ENCODE measurements around the gene LCMT2. TPM values are rescaled to one million over a fixed set of nuclear protein-coding genes. Genes with fewer than 3 reads are reported as not detected.
A peak's percentile ranks its signal among the peaks of the same experiment; 100 is the strongest.

Gene LCMT2, protein sequence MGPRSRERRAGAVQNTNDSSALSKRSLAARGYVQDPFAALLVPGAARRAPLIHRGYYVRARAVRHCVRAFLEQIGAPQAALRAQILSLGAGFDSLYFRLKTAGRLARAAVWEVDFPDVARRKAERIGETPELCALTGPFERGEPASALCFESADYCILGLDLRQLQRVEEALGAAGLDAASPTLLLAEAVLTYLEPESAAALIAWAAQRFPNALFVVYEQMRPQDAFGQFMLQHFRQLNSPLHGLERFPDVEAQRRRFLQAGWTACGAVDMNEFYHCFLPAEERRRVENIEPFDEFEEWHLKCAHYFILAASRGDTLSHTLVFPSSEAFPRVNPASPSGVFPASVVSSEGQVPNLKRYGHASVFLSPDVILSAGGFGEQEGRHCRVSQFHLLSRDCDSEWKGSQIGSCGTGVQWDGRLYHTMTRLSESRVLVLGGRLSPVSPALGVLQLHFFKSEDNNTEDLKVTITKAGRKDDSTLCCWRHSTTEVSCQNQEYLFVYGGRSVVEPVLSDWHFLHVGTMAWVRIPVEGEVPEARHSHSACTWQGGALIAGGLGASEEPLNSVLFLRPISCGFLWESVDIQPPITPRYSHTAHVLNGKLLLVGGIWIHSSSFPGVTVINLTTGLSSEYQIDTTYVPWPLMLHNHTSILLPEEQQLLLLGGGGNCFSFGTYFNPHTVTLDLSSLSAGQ
- polyA plus RNA-seq (2012; ENCODE audit: insufficient read depth, insufficient read length): 16.8 TPM

DNA sequence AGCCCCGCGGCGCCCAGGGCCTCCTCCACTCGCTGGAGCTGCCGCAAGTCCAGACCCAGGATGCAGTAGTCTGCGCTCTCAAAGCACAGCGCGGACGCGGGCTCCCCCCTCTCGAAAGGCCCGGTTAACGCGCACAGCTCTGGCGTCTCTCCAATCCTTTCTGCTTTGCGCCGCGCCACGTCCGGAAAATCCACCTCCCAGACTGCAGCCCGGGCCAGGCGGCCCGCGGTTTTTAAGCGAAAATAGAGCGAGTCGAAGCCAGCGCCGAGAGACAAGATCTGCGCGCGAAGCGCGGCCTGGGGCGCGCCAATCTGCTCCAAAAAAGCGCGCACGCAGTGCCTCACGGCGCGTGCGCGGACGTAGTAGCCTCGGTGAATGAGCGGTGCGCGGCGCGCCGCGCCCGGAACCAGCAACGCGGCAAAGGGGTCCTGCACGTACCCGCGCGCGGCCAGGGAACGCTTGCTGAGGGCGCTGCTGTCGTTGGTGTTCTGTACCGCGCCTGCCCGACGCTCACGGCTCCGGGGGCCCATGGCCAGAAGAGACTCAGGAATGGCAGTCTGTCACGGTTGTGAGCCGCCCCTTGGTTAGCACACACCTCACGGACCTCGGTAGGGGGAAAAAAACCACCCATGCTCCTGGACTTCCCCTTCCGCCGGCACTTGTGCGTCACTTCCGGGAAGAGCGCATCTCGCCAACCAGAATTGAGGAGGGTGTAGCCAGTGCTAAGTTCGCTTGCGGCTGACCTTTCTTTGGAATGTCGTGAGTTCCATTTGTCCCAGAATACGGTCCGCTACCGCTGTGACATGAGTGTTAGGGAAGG is at the start of gene LCMT2:
Gene LCMT2, minus strand, starts transcription at position 614 of the 820 bp plus-strand sequence. Its CDS starts 84 bp downstream, at position 530.
- DNase-seq (ENCODE audit: low read depth, low spot score): peak; percentile 92

DNA sequence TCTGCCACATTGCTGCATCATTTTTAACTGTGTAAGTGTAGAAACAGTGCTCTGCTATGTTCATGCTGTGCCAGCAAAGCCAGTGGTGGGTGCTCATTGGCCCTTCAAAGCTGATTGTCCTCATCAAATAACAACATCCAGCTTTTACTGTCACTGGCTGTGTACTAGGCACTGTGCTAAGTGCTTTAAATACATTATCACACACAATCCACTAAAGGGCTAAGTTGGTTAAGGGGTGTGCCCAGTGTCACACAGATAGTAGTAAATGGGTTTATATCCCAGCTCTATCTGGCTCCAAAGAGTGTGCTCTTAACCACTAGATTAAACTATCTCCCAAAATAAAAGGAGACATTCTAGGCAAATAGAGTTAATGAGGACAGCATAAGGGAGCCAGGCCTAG is 48.2 kb upstream of the LCMT2 start:
- H3K4me3 ChIP-seq (ENCODE audit: low read length): no peak overlapping the region
- DNase-seq (ENCODE audit: low read depth, low spot score): no peak

More for the DNA sequence above, at the start of gene LCMT2:
- peak within 1 kb of the TSS; percentile 98 for H3K4me3 ChIP-seq (ENCODE audit: low read length)

DNA sequence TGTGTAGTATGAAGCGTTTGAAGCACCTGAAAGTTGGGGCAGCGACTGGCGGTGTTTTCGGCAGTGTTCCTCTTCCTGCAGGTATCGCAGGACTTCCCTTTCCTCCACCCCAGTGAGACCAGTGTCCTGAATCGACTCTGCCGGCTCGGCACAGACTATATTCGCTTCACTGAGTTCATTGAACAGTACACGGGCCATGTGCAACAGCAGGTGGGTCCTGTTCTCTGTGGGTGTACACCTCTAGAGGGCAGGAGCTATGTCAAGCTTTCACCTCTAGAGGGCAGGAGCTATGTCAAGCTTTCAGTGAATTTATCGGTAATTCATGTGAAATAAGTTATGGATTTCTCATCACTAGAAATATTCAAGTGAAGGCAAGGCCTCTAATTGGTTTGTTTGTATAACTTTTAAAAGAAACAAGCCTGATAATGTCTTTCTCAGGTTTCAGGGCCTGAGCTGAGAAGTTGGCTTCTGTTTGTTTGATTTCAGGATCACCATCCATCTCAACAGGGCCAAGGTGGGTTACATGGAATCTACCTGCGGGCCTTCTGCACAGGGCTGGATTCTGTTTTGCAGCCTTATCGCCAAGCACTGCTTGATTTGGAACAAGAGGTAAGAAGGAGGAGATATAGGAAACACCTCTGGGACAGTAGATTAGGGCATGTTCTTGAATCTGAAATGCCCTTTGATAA is 45.8 kb upstream of the LCMT2 start:
- H3K4me3 ChIP-seq (ENCODE audit: low read length): no peak overlapping the region
- DNase-seq (ENCODE audit: low read depth, low spot score): peak; percentile 62

DNA sequence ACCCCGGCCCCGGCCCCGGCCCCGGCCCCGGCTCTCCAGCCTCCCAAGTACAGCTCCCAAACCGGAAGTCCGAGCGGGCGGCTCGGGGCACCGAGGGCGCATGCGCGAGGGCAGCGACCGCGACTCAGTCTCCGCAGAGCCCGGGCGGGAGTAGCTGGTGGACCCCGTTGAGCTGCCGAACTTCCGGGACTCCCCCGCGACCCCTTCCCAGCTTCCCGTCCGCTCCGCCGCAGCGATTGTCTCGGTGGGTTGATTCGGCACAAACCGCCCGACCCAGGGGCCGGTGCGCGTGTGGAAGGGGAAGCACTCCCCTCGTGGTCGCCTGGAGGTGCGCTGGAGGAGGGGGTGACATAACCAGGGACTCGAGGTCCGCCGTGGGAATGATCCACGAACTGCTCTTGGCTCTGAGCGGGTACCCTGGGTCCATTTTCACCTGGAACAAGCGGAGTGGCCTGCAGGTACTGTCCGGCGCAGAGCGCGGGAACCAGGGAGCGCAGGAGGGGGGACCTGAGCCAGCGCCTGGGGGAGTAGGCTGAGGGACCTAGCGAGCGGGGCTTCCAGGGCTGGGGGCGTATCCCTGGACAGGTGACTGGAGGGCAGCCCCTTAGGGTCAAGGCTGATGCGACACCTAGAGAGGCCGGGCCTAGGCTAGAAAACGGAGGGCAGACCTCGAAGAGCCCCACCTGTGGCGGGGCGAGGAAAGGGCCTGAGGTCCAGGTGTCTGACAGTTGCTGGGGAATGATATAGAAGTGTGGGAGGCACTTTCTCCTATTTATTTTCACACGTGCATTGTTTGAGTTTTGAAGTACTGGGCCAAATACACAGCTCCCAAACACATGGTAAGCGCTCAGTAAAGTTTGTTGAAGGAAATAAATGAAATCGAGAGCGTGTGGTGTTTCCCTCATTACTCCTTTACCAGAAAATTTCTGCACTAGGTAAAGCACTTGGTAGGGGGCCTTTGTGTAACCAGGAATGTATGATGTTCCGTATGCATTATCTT is 40.9 kb upstream of the LCMT2 start, which contains the start of the genes TUBGCP4 and ZSCAN29:
Gene TUBGCP4, plus strand, starts transcription at position 127 of the 1,000 bp plus-strand sequence. Its CDS starts 254 bp downstream, at position 381.
Gene ZSCAN29, minus strand, starts transcription at position 69 of the 1,000 bp plus-strand sequence. CDS start 1,130 bp downstream, outside the sequence.
- H3K4me3 ChIP-seq (ENCODE audit: low read length): peak within 1 kb of the TSS; percentile 90
- DNase-seq (ENCODE audit: low read depth, low spot score): peak; percentile 55

DNA sequence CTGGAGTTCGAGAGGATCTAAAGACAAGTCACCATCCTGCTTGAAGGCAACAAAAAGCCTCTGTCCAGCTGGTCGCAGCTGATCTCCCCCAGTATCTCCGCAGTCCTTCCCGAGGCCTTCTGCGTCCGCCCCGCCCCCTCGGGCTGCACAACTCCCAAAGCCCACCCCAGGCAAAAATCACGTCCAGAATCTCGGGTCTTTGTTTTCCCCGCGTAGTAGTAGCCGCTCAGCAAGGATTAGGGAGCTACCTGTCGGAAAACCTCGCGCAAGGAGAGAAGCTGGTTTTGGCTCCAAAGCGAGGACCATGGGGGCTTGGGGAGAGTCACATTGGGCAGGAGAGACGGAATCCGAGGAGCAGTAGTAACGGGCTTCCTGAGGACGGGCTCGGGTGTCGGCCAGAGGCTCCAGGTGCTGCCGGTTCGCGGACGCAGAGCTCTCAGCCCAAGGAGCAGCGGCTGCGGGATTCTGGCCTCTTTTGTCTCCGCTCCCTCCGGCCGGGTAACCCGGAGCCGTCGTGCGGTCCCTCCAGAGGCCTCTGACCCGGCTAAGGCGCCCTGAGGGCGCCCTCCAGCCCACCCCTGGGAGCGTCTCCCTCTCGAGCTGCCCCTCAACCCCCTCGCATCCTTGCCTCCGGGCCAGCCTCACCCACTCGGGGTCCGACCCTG is 40.1 kb upstream of the LCMT2 start:
- DNase-seq (ENCODE audit: low read depth, low spot score): no peak
- peak overlapping the region; percentile 90 for H3K4me3 ChIP-seq (ENCODE audit: low read length)

DNA sequence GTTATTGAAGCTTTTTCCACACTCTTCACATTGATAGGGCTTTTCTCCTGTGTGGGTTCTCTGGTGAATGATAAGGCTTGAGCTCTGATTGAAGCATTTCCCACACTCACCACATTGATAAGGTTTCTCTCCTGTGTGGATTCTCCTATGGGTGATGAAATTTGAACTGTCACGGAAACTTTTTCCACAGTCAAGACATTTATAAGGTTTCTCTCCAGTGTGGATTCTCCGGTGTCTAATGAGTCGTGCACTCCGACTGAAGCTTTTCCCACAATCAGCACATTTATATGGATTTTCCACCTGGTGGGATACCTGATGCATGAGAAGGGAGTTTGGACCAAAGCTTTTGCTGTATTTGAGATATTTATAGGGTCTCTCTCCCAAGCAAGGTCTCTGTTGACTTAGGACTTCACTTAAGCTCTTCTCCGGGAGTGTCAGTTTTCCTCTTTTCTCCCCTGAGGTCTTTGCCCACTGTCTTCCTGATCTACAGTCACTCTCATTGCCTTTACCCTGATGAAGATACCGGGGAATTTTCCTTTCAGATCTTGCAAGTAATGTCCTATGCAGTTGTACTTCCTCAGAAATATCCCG is 31.0 kb upstream of the LCMT2 start:
- no peak overlapping the region for H3K4me3 ChIP-seq (ENCODE audit: low read length)
- no peak for DNase-seq (ENCODE audit: low read depth, low spot score)

DNA sequence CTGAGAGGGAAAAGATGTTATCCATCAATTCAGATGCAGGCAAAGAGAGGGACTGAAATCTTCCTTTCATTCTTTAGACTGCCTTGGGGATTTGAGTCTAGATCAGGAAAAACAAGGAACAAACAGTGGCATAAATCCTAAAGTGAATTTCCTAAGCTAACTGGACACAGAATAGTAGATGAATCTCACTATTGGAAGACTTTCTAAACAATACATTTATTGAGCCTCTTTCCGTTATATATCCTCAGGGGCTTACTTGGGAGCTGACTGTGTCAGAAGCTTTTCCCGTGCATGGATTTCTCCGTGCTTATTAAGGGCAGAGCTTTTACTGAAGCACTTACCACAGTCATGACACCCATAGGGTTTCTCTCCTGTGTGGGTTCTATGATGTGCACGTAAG is 30.4 kb upstream of the LCMT2 start:
- DNase-seq (ENCODE audit: low read depth, low spot score): no peak
- H3K4me3 ChIP-seq (ENCODE audit: low read length): no peak overlapping the region

DNA sequence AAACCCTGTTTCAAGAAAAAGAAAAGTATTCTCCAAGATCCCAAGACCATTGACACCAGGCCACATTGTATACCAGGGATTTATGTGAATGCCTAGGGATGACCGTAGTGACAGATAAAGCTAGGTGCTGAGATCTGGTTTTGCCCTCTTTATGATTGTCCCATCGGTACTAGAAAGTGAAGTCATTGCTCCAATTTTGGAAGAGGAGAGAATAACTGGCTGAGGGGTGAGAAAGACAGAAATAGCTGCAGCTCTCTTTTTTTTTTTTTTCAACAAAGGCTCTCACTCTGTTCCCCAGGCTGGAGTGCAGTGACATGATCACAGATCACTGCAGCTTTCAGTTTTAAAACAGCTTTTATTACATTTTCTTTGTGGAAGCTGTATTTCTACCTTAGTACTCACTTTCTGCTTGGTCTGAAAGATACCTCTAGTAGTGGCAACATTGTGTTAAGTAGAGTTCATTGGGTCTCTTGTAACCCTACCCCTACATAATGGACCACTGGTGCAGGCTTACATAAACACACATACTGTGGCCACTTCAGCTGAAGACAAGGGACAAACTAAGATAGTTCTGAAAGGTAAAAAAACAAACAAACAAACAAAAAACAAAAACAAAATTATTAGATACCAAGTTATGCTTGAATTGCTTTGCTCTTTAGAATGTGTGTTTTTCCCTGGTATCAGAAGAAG is 22.5 kb upstream of the LCMT2 start:
- no peak for DNase-seq (ENCODE audit: low read depth, low spot score)
- no peak overlapping the region for H3K4me3 ChIP-seq (ENCODE audit: low read length)

DNA sequence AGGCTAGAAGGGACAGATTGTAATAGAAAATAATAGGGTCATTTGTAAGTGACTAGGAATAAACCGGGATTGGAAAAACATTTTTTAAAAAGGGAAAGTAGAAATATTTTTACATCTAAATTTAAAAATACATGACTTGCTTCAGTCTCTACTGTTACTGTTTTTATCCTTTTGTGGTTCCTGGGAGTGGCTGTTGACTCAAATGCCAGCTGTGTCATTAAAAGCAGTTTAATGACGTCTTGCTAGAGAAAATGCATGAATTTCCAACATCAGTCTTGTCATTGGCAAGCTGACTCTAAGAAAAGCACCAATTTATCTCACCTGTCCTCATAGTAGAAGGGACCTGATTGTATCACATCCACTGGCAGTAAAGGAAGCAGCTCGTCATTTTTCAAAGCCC is 16.7 kb upstream of the LCMT2 start:
- no peak for DNase-seq (ENCODE audit: low read depth, low spot score)
- no peak overlapping the region for H3K4me3 ChIP-seq (ENCODE audit: low read length)

DNA sequence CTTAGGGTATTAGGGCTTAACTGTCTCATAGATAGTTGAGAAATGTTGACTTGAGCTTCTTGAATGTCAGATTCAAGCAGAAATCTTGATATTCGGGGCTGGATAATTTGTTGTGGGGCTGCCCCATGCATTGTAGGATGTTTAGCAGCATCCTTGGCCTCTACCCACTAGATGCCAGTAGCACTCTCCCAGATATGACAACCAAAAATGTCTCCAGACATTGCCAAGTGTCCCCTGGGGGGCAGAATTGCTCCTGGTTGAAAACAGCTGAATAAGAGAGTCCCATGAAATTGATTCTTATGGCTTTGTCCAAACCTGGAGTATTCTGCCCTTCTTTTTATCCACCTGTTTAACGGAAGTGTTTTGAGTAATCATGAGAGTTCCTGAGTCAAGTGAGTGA is 15.9 kb upstream of the LCMT2 start:
- H3K4me3 ChIP-seq (ENCODE audit: low read length): no peak overlapping the region
- no peak for DNase-seq (ENCODE audit: low read depth, low spot score)

DNA sequence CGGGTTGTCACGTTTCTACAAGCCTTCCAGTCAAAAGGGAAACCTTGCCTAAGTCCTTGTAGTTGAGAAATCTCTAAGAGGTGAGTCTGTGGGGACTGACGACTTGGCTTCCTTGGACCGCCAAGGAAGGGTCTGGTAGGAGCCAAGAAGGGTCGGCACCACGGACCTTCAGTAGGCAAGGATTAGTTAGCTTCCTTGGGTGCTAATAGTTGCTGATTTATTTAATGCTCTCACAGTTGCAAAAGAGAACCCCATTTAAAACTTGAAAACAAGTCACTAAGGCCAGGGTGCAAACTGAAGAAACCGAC is 361 bp upstream of the LCMT2 start:
- H3K4me3 ChIP-seq (ENCODE audit: low read length): peak overlapping the region; percentile 98
- DNase-seq (ENCODE audit: low read depth, low spot score): no peak

DNA sequence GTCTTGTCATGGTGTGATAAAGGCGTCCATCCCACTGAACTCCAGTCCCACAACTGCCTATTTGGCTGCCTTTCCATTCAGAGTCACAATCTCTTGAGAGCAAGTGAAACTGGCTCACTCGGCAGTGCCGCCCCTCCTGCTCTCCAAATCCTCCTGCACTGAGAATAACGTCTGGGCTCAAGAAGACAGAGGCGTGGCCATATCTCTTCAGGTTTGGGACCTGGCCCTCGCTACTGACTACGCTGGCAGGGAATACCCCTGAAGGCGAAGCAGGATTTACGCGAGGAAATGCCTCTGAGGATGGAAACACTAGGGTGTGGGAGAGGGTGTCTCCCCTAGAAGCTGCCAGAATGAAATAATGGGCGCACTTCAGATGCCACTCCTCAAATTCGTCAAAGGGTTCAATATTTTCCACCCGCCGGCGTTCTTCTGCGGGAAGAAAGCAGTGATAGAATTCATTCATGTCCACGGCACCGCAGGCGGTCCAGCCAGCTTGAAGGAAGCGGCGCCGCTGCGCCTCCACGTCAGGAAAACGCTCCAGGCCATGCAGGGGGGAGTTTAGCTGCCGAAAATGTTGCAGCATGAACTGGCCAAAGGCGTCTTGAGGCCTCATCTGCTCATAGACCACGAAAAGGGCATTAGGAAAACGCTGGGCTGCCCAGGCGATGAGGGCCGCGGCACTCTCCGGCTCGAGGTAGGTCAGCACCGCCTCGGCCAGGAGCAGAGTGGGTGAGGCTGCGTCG is 985 bp downstream of the LCMT2 start:
- no peak for DNase-seq (ENCODE audit: low read depth, low spot score)
- H3K4me3 ChIP-seq (ENCODE audit: low read length): peak overlapping the region; percentile 98

DNA sequence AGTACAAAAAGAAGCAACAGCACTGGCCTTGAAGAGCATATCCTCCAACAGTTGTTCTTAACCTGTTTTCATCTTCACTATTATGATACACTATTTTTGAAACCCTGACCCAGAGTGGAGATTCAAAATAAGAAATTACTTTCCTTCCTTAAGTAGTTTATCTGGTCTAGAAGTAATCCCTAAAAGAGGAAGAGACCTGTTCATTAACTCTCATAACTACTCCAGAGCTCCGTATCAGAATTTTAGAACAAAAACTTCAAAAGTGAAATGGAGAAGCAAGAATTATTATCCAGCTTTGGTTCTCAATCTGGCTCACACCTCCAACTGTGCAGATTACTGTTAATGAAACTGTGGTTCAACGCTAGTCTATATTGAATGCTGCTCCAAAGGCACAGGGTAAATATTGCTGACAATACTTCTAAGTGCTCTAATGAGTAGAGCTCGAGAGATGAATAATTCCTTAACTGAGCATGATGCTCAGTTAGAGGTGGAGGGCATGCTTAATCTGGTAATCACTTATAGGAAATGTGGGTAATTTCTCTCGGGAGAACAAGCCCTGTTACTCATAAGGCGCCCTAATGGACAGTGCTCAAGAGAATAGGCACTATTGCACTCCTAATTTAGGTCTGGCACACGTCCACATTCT is 5.2 kb downstream of the LCMT2 start:
- DNase-seq (ENCODE audit: low read depth, low spot score): no peak
- no peak overlapping the region for H3K4me3 ChIP-seq (ENCODE audit: low read length)

DNA sequence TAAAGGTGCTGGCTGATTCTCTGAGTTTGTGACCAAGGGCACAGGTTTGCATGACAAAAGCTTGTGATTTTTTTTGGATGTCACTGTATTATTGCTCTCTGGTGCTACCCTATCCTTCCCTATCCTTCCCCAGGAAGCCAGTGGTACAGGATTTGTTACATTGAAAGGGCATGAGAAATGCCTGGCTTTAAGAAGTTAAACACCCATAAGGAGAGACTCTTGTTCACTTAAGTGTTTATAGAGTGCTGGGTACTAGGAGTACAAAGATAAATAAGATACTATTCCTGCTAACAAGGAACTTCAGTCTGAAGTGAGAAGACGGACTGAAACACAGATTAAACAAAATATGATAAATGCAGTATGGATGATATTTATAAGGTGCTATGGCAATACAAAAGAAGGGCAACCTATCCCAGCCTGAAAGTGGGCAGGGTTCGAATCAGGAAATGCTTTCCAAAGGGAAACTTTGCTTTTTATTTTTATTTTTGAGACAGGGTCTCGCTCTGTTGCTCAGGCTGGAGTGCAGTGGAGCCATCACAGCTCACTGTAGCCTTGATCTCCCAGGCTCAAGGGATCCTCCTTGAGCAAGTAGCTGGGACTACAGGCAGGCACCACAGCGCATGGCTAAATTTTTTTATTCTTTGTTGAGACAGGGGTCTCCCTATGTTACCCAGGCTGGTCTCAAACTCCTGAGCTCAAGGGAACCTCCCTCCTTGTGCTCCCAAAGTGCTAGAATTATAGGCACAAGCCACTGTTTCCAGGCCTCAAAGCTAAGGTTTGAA is 11.2 kb downstream of the LCMT2 start:
- DNase-seq (ENCODE audit: low read depth, low spot score): no peak
- no peak overlapping the region for H3K4me3 ChIP-seq (ENCODE audit: low read length)

All from Jurkat, Clone E6-1 (cell line).